GM12865 (cell line): ENCODE results near the gene EPHB3.

Source experiments
- DNase-seq: peaks from one replicate; pipeline ENCODE4 v3.0.0; 2010; ENCODE audit warnings: low read depth
- H3K4me3 ChIP-seq: 2 replicates; pipeline ENCODE4 v1.5.1; 2011; ENCODE audit warnings: mild to moderate bottlenecking, low read depth, low read length, control low read depth
- TF ChIP-seq, protein P1 (sequence below): IDR thresholded peaks from 2 replicates; pipeline ENCODE4 v1.5.1; 2011; ENCODE audit warnings: low read length, control low read depth, low read depth, inconsistent platforms; ENCODE audit not compliant: insufficient read depth; ENCODE audit errors: missing control alignments

EPHB3 gene

DNA sequence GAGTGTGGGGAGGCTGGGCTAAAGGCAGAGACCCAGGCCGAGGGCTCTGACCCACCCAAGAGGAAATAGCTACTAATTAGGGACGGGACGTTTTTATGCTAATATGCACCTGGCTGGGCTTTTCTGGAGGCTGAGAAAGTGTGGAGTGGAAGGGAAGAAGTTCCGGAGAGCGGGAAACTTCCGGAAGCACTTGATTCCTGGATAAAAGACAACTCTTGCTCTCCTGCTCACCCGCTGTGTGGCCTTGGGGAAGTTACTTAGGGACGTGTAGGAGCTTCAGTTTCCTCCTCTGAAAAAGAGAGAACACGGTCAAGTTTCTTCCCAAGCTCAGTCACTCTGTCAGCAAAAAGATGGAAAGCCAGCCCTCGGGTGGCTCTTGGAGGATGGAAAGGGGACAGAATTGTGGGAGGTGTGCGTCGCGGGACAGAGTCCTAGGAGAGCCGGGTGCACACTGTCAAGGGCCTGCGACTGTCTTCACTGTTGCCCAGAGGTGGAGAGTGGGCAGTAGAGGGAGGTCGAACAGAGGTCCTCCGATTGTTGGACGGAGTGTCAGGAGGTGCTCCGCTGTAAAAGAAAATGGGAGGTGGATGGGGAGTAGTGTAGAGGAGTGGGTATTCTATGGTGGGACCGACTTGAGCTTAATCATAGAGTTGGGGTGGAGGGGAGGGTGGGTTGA, 43.2 kb downstream of the EPHB3 start:
- no peak overlapping the region for H3K4me3 ChIP-seq
- no peak for DNase-seq
- TF ChIP-seq, protein P1, sequence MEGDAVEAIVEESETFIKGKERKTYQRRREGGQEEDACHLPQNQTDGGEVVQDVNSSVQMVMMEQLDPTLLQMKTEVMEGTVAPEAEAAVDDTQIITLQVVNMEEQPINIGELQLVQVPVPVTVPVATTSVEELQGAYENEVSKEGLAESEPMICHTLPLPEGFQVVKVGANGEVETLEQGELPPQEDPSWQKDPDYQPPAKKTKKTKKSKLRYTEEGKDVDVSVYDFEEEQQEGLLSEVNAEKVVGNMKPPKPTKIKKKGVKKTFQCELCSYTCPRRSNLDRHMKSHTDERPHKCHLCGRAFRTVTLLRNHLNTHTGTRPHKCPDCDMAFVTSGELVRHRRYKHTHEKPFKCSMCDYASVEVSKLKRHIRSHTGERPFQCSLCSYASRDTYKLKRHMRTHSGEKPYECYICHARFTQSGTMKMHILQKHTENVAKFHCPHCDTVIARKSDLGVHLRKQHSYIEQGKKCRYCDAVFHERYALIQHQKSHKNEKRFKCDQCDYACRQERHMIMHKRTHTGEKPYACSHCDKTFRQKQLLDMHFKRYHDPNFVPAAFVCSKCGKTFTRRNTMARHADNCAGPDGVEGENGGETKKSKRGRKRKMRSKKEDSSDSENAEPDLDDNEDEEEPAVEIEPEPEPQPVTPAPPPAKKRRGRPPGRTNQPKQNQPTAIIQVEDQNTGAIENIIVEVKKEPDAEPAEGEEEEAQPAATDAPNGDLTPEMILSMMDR = no peak

GRCh38 chr3:184608209-184608608, 46.6 kb downstream of the EPHB3 start:
- no peak for DNase-seq
- H3K4me3 ChIP-seq = no peak overlapping the region
- TF ChIP-seq, protein P1 = no peak

GRCh38 chr3:184609476-184610244, 48.1 kb downstream of the EPHB3 start:
- TF ChIP-seq, protein P1 = no peak
- DNase-seq = no peak
- no peak overlapping the region for H3K4me3 ChIP-seq

DNA sequence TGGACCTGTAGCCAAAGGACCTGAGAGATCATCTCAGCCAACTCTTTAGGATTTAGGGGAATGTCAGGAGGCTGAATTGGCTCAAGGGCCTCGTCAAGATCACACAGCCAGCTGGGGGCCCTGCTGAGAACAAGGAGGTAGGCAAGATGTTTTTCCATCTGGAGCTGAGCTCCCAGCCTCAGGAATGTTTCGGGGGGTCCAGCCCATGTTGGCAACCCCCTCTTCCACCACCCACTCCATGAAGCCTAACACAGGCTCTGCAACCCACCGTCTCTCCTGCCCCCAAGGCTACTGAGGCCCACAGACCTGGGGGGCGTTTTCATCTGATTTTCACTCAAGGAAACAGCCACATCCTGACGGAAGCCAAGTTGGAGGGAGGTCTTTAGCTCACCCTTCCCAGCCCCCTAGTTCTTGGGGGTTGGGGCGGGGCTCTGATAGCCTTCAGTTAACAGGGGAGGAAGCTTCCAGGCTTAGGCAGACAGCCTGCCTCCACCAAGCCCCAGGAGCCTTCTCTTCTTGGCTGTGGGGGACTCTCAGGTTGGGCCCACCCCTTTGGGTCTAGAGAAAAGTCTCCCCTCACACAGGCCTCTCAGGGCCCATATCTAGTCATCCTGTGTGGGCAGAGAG, 48.8 kb downstream of the EPHB3 start:
- TF ChIP-seq, protein P1 = no peak
- DNase-seq = no peak
- H3K4me3 ChIP-seq = no peak overlapping the region

GRCh38 chr3:184611607-184612281, 50.2 kb downstream of the EPHB3 start:
- no peak for DNase-seq
- no peak overlapping the region for H3K4me3 ChIP-seq
- TF ChIP-seq, protein P1 = no peak

DNA sequence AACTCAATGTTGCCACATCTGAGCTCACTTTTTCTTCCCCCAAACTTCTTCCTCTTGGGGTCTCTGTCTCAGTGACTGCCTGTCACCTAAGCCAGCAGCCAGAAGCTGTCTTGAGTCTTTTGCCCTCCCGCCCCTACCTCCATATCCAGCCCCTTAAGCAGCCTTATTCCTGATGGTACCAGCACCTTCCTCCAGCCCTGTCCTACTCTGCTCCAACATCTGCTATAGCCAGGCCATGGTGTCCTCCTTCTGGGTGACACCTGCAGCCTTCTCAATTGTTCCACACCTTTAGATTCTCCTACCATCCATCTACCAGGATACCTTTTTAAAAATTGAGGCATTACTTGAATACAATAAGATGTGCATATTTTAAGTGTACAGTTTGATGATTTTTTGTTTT, 53.8 kb downstream of the EPHB3 start:
- H3K4me3 ChIP-seq = no peak overlapping the region
- TF ChIP-seq, protein P1 = no peak
- DNase-seq = no peak
